WERI-Rb-1 (cell line): ENCODE data around the gene KRTAP4-9.
"Not testable (repeated sequence)": the region's sequence is repeated elsewhere in the genome, so short reads cannot be mapped to it uniquely, and the experiment has no call there.

Source experiments
- DNase-seq: peaks from one replicate; pipeline ENCODE4 v3.0.0-alpha.2; 2020
- H3K27ac ChIP-seq: fragments of 250-450 bp; sonication (Bioruptor Pico); 2 replicates; pipeline ENCODE4 v1.5.1; 2020; ENCODE audit warnings: mild to moderate bottlenecking, moderate library complexity
- H3K27me3 ChIP-seq: fragments of 250-450 bp; sonication (Bioruptor Pico); 2 replicates; pipeline ENCODE4 v1.5.1; 2021; ENCODE audit warnings: mild to moderate bottlenecking, low read depth, moderate library complexity; ENCODE audit not compliant: insufficient read depth, severe bottlenecking
- H3K36me3 ChIP-seq: fragments of 250-450 bp; sonication (Bioruptor Pico); 2 replicates; pipeline ENCODE4 v1.5.1; 2020; ENCODE audit warnings: mild to moderate bottlenecking, moderate library complexity
- H3K4me3 ChIP-seq: 2 replicates; pipeline ENCODE4 v1.5.1; 2011; ENCODE audit warnings: low read depth, mild to moderate bottlenecking, control low read depth, low read length
- H3K9me3 ChIP-seq: fragments of 250-450 bp; sonication (Bioruptor Pico); 2 replicates; pipeline ENCODE4 v1.5.1; 2021; ENCODE audit warnings: mild to moderate bottlenecking, moderate library complexity; ENCODE audit not compliant: severe bottlenecking
- TF ChIP-seq, protein P1 (sequence below): IDR thresholded peaks from 2 replicates; pipeline ENCODE4 v1.5.1; 2011; ENCODE audit warnings: low read depth, mild to moderate bottlenecking, control low read depth, inconsistent platforms, low read length

The KRTAP4-9 gene

GRCh38 chr17:41098042-41098441 lies 7.1 kb upstream of the KRTAP4-9 start, which contains the start of gene KRTAP4-8:
TSS of gene KRTAP4-8 (minus strand) at chr17:41098142. CDS start at chr17:41098084, 58 bp downstream.
- Histone ChIP-seq H3K9me3 (peaks cover 3% of the 10 kb centered on the region), H3K27ac (no peak within 1 kb of the TSS), H3K4me3 (no peak within 1 kb of the TSS), H3K36me3 (no peaks in the 10 kb centered on the region), H3K27me3 (peaks cover 14% of the 10 kb centered on the region)
- TF ChIP-seq, protein P1, sequence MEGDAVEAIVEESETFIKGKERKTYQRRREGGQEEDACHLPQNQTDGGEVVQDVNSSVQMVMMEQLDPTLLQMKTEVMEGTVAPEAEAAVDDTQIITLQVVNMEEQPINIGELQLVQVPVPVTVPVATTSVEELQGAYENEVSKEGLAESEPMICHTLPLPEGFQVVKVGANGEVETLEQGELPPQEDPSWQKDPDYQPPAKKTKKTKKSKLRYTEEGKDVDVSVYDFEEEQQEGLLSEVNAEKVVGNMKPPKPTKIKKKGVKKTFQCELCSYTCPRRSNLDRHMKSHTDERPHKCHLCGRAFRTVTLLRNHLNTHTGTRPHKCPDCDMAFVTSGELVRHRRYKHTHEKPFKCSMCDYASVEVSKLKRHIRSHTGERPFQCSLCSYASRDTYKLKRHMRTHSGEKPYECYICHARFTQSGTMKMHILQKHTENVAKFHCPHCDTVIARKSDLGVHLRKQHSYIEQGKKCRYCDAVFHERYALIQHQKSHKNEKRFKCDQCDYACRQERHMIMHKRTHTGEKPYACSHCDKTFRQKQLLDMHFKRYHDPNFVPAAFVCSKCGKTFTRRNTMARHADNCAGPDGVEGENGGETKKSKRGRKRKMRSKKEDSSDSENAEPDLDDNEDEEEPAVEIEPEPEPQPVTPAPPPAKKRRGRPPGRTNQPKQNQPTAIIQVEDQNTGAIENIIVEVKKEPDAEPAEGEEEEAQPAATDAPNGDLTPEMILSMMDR, result no peak
- no peak for DNase-seq

DNA sequence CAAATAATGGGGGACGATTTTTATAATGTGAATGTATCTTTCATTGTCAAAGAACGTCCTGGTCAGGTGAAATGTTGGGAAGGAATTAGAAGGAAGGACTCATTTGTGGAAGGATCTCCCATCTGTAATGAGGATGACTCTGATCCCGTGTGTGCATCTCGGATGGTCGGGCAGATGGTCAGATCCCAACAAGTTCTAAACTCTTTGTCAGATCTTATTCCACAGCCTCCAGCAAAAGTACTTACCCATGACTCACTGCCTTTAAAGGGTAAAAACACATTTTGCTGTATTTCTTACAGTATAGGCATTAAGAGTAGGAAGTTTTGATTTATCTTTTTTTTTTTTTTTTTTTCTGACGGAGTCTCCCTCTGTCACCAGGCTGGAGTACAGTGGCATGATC lies 6.7 kb upstream of the KRTAP4-9 start:
- TF ChIP-seq, protein P1, result no peak
- H3K9me3 ChIP-seq, result no peaks in the 10 kb centered on the region
- peaks cover 14% of the 10 kb centered on the region for H3K27me3 ChIP-seq
- no peak overlapping the region for H3K27ac ChIP-seq
- H3K4me3 ChIP-seq, result no peak overlapping the region
- H3K36me3 ChIP-seq, result no peaks in the 10 kb centered on the region
- no peak for DNase-seq

GRCh38 chr17:41099682-41100480 lies 5.3 kb upstream of the KRTAP4-9 start:
- not testable (repeated sequence) for H3K36me3 ChIP-seq, H3K27ac ChIP-seq

DNA sequence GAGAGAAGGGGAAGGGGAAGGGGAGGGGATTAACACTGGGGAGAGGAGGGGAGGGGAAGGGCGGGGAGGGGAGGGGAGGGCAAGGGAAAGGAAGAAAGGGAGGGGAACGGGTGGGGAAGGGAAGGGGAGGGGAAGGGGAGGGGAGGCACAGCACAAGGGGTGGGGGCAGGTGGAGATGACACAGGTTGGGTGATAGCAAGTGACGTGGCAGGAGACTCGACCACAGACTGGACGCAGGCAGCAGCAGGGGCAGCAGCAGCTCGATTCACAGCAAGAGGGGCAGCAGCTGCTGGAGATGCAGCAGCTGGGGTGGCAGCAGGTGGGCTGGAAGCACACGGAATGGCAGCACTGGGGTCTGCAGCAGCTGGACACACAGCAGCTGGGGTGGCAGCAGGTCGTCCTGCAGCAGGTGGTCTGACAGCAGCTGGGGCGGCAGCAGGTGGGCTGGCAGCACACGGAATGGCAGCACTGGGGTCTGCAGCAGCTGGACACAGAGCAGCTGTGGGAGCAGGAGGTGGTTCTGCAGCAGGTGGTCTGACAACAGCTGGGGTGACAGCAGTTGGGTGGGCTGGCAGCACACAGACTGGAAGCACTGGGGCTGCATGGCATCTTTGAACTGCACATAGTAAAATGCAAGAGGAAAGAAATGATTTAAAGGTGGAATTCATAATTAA lies 3.5 kb upstream of the KRTAP4-9 start, which contains the start of gene KRTAP4-16:
KRTAP4-16 (minus strand) TSS at position 624 of the 674 bp plus-strand sequence; CDS start at position 624, 0 bp downstream.
- Histone ChIP-seq H3K9me3 (no peaks in the 10 kb centered on the region), H3K27me3 (peaks cover 13% of the 10 kb centered on the region), H3K4me3 (no peak within 1 kb of the TSS), H3K36me3 (no peaks in the 10 kb centered on the region), H3K27ac (no peak within 1 kb of the TSS)
- no peak for DNase-seq
- TF ChIP-seq, protein P1, result no peak

More at GRCh38 chr17:41099682-41100480, 5.3 kb upstream of the KRTAP4-9 start:
- not testable (repeated sequence) for DNase-seq, H3K27me3 ChIP-seq, H3K9me3 ChIP-seq, H3K4me3 ChIP-seq

DNA sequence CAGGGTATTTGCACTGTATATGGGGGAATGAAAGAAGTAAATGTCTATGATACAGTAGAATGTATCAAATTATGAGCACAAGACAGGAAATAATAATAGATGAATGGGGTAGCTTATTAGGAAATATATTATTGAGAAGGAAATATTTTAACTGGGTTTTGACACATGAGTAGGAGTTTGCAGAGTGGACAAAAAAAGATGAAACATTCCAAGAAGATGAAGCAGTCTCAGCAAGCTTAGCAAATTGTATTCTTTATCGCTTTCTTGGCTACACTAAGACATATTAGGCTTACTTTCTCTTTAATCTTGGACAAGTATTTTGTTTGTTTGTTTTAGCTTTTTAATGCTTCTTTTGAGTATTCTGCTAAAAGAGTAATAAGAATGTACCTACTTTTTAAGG lies 1.3 kb upstream of the KRTAP4-9 start:
- no peak for DNase-seq
- peaks cover 28% of the 10 kb centered on the region for H3K27me3 ChIP-seq
- TF ChIP-seq, protein P1, result no peak
- no peaks in the 10 kb centered on the region for H3K9me3 ChIP-seq
- no peaks in the 10 kb centered on the region for H3K36me3 ChIP-seq
- H3K4me3 ChIP-seq, result no peak overlapping the region
- H3K27ac ChIP-seq, result no peak overlapping the region

- not testable (repeated sequence) for H3K4me3 ChIP-seq, H3K27ac ChIP-seq, H3K9me3 ChIP-seq, H3K36me3 ChIP-seq, DNase-seq
- peaks cover 28% of the 10 kb centered on the region for H3K27me3 ChIP-seq
Measured at GRCh38 chr17:41104386-41105038, 677 bp upstream of the KRTAP4-9 start.
